ENCODE data around the gene KDM3B. TPM values are rescaled to one million over a fixed set of nuclear protein-coding genes. Genes with fewer than 3 reads are reported as not detected.

Gene KDM3B
- total RNA-seq, 4 donors from 2014 or later = 62.7 to 65.3 (median 62.9) TPM

DNA sequence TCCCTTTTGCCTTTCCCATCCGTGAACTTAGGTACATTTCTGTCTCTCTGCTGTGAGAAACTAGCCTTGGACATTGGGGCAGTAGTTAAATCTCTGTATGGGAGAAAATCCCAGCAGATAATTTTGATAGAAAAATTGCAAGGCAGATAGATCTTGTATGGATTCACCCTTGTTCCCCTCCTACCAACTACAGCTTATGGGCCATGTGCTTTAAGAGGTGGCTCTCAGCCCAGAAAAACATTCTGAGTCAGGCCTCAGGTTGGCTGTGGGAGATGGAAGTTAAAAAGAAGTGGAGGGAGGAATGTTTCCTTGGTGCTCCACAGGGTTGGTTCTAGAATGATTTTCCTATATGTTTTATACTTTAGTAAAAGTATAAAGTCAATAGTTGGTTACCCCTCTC lies 1.4 kb upstream of the KDM3B start:
- H3K4me1 ChIP-seq = peaks cover 0 to 49% (median 24%) of the 10 kb centered on the region in 4 donors
- no peak overlapping the region for H3K27ac ChIP-seq
- WGBS, 2 donors = 88 to 91% methylated on average over 1 of the region's 1 CpG
- no peak overlapping the region for H3K4me3 ChIP-seq
- TF ChIP-seq, protein P1, sequence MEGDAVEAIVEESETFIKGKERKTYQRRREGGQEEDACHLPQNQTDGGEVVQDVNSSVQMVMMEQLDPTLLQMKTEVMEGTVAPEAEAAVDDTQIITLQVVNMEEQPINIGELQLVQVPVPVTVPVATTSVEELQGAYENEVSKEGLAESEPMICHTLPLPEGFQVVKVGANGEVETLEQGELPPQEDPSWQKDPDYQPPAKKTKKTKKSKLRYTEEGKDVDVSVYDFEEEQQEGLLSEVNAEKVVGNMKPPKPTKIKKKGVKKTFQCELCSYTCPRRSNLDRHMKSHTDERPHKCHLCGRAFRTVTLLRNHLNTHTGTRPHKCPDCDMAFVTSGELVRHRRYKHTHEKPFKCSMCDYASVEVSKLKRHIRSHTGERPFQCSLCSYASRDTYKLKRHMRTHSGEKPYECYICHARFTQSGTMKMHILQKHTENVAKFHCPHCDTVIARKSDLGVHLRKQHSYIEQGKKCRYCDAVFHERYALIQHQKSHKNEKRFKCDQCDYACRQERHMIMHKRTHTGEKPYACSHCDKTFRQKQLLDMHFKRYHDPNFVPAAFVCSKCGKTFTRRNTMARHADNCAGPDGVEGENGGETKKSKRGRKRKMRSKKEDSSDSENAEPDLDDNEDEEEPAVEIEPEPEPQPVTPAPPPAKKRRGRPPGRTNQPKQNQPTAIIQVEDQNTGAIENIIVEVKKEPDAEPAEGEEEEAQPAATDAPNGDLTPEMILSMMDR (IDR thresholded peaks at IDR 0.05) = no peak
- no peak for TF ChIP-seq EP300 (IDR thresholded peaks at IDR 0.05)
- TF ChIP-seq POLR2A (IDR thresholded peaks at IDR 0.05) = no peak
- H3K27me3 ChIP-seq = no peaks in the 10 kb centered on the region
- H3K36me3 ChIP-seq = peaks cover 0 to 37% (median 10%) of the 10 kb centered on the region in 3 donors
- DNase-seq (ENCODE audit: low spot score in 2 of 2) = no peak
- peaks cover 0 to 10% (median 0%) of the 10 kb centered on the region in 4 donors for H3K9me3 ChIP-seq

DNA sequence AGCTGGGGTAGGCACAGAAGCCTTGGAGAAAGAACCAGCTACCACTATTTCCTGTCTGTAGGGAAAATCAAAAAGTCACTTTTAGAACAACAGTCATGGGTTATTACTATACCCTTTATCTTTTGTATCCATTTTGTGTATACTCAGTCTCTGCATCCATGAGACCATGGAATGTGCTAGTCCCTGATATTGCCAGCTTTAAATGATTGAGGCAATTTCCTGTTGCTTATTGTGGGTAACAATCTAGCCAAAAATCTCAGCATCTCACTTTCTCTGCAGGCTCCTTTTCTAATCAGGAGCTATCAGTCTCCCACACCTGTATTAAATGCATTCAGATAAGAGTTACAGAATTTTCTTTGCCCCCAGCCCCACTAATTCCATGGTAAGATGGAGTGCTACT lies 968 bp upstream of the KDM3B start:
- Histone ChIP-seq H3K27ac (peak overlapping the region in 1 of 4 donors; percentile 96), H3K27me3 (no peaks in the 10 kb centered on the region), H3K4me1 (peaks cover 0 to 54% (median 25%) of the 10 kb centered on the region in 4 donors), H3K9me3 (peaks cover 0 to 10% (median 0%) of the 10 kb centered on the region in 4 donors), H3K36me3 (peaks cover 0 to 32% (median 9%) of the 10 kb centered on the region in 3 donors), H3K4me3 (no peak overlapping the region)
- DNase-seq (ENCODE audit: low spot score in 2 of 2) = no peak
- TF ChIP-seq EP300 (IDR thresholded peaks at IDR 0.05) (no peak), POLR2A (IDR thresholded peaks at IDR 0.05) (no peak)
- TF ChIP-seq, protein P1 (IDR thresholded peaks at IDR 0.05) = no peak

DNA sequence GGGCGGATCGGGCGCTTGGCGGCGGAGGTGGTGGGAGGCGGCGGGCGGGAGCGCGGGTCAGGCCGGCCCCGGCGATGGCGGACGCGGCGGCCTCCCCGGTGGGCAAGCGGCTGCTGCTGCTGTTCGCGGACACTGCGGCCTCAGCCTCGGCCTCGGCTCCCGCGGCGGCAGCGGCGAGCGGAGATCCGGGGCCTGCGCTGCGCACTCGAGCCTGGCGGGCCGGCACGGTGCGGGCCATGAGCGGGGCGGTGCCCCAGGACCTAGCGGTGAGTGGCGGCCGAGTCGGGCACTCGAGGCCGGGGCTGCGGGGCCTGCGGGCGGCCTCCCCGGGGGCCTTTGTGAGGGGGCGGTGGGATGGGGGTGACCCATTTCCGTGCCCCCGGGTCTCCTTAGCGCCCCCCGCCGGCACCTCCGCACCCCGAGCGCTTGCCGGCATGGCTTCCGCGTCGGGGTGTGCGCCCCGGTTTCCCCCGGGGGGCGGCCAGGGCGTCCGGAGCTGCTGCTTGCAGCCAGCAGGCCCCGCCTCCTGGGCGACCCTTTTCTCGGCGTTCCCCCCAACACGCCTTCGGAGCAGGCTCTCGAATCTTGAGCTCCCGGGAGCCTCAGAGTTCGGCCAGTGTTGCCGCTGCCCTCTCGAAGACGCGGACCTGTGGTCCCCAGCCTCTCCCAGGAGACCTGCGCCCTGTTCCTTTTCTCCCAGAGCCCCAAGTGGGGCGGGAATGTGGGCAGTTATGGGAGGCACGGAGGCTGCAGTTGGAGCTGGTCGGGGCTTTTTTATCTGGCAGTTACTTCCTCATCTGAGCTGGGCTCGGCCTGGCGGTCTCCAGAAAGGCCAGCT lies 456 bp downstream of the KDM3B start:
- Histone ChIP-seq H3K27me3 (no peaks in the 10 kb centered on the region), H3K9me3 (peaks cover 0 to 10% (median 0%) of the 10 kb centered on the region in 4 donors), H3K27ac (peak overlapping the region; percentile 95 to 99 (median 97)), H3K36me3 (peaks cover 0 to 18% (median 0%) of the 10 kb centered on the region in 3 donors), H3K4me1 (peaks cover 0 to 60% (median 27%) of the 10 kb centered on the region in 4 donors), H3K4me3 (peak overlapping the region; percentile 86 to 96 (median 93))
- peak; percentile 28 to 54 for DNase-seq (ENCODE audit: low spot score in 2 of 2)
- TF ChIP-seq EP300 (IDR thresholded peaks at IDR 0.05) (peak in 1 of 2 donors; percentile 58), POLR2A (IDR thresholded peaks at IDR 0.05) (no peak)
- TF ChIP-seq, protein P1 (IDR thresholded peaks at IDR 0.05) = peak in 3 of 5 experiments; percentile 27 to 51 (median 45)
- WGBS, 2 donors = 0 to 2% methylated on average over 29 to 31 of the region's 88 CpGs

DNA sequence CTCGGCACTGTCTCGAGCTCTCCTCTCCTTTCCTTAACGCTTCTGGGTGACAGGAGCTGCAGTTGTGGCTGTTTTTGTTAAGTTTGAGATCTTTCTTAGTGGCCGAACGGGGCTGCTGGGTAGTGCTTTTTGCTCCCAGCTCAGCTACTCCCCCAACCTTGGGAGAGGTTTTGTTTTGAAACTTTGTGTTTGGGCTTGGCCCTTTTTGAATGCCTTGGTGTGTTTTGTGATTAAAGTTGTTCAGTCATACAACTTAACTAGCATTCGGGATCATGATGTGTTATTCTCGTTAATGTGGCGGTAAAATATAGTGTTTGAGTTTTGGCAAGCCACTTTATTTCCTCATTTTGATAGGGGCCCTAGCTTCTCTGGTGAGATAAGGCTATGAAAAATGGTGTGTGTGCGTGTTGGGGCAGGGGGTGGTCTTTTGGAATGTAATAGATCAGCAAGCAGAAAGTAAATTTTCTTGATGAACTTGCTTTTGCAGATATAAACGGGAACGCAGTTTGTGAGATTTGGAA lies 1.1 kb downstream of the KDM3B start:
- no peak for DNase-seq (ENCODE audit: low spot score in 2 of 2)
- Histone ChIP-seq H3K4me1 (peaks cover 0 to 56% (median 27%) of the 10 kb centered on the region in 4 donors), H3K27ac (peak overlapping the region; percentile 95 to 99 (median 97)), H3K9me3 (peaks cover 0 to 10% (median 0%) of the 10 kb centered on the region in 4 donors), H3K4me3 (peak overlapping the region; percentile 86 to 96 (median 93)), H3K36me3 (peaks cover 0 to 11% (median 0%) of the 10 kb centered on the region in 3 donors), H3K27me3 (no peaks in the 10 kb centered on the region)
- WGBS, 2 donors = 1% methylated on average over 11 of the region's 11 CpGs
- TF ChIP-seq POLR2A (IDR thresholded peaks at IDR 0.05) (no peak), EP300 (IDR thresholded peaks at IDR 0.05) (peak in 1 of 2 donors; percentile 50)

DNA sequence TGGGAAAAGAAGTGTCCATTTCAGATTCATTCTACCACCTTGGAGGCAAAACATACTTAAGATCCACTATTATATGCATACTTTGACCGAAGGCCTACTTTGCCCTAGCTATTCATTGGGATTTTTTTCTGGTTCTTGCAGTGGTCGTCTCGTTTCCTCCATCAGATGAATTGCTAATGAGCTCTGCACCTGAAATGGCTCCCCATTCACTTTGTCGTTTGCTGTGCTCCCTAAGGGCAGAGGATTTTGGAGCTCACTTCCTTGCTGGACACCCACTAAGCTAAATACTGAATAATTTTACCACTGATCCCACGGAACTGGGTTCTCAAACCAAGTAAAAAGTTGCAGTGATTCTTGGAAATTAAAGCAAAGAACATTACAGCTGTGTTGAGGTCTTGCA lies 1.9 kb downstream of the KDM3B start:
- peak overlapping the region in 3 of 4 donors; percentile 92 to 96 (median 94) for H3K4me3 ChIP-seq
- H3K27ac ChIP-seq = peak overlapping the region in 3 of 4 donors; percentile 96 to 99 (median 98)
- no peak for DNase-seq (ENCODE audit: low spot score in 2 of 2)
- TF ChIP-seq, protein P1 (IDR thresholded peaks at IDR 0.05) = no peak
- no peak for TF ChIP-seq EP300 (IDR thresholded peaks at IDR 0.05)
- no peak for TF ChIP-seq POLR2A (IDR thresholded peaks at IDR 0.05)
- H3K27me3 ChIP-seq = no peaks in the 10 kb centered on the region
- H3K36me3 ChIP-seq = peaks cover 0 to 3% (median 0%) of the 10 kb centered on the region in 3 donors
- 7 to 9% methylated on average over 5 of the region's 5 CpGs for WGBS, 2 donors
- H3K9me3 ChIP-seq = peaks cover 0 to 10% (median 0%) of the 10 kb centered on the region in 4 donors
- peaks cover 0 to 48% (median 27%) of the 10 kb centered on the region in 4 donors for H3K4me1 ChIP-seq

All from tibial nerve (tissue), 4 donors.